Measurements from ENCODE around the gene AKNA. TPM values are rescaled to one million over a fixed set of nuclear protein-coding genes. Genes with fewer than 3 reads are reported as not detected.

Gene AKNA
- total and polyA plus RNA-seq, 4 donors, result 29.5 to 79.5 (median 48.6) TPM

GRCh38 chr9:114303571-114303970 lies 84.2 kb downstream of the AKNA start:
- no peak for ATAC-seq (ENCODE audit: insufficient read depth, low FRiP score)
- WGBS, 2 donors, result 80 to 82% methylated on average over 5 of the region's 5 CpGs
- Histone ChIP-seq H3K4me3 (no peak overlapping the region), H3K9me3 (ENCODE audit: control insufficient read depth in 4 of 4, insufficient read depth in 3 of 4, low read length in 3 of 4) (no peaks in the 10 kb centered on the region), H3K4me1 (ENCODE audit: control insufficient read depth in 5 of 5, insufficient read depth in 5 of 5, low read length in 5 of 5) (no peaks in the 10 kb centered on the region), H3K36me3 (ENCODE audit: control insufficient read depth in 4 of 4, insufficient read depth in 4 of 4, low read length in 4 of 4) (peaks cover 0 to 31% (median 14%) of the 10 kb centered on the region in 4 donors), H3K27ac (ENCODE audit: low read depth in 1 of 2, low read length in 1 of 2) (no peak overlapping the region), H3K27me3 (ENCODE audit: control insufficient read depth in 3 of 3, insufficient read depth in 3 of 3, low read length in 2 of 3) (no peaks in the 10 kb centered on the region), H3K9ac (ENCODE audit: insufficient read depth in 1 of 2, low read length in 2 of 2) (no peak overlapping the region)
- TF ChIP-seq CTCF (IDR thresholded peaks at IDR 0.05; ENCODE audit: control extremely low read depth, extremely low read depth), result no peak
- no peak for DNase-seq

DNA sequence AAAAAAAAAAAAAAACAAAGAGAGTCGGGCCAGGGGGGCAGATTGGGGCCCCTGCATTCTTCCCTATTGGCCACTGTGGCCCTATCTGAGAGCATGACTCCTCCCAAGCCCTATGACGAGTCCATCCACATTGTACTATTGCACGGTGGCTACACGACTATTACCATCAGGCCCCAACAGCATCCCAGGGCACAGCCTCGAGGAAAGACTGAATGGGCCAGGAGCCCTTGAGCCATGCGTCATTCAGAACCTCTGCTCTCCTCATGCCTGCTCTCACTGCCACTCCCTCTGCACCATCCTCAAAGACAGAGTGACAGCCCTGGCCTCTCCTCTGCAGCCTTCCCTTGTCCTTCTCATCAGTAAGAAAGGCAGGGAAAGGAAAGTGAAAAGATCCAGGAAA lies 85.1 kb downstream of the AKNA start:
- peaks cover 0 to 24% (median 13%) of the 10 kb centered on the region in 4 donors for H3K36me3 ChIP-seq (ENCODE audit: control insufficient read depth in 4 of 4, insufficient read depth in 4 of 4, low read length in 4 of 4)
- no peaks in the 10 kb centered on the region for H3K4me1 ChIP-seq (ENCODE audit: control insufficient read depth in 5 of 5, insufficient read depth in 5 of 5, low read length in 5 of 5)
- DNase-seq (no peak), ATAC-seq (ENCODE audit: insufficient read depth, low FRiP score) (no peak)
- H3K27me3 ChIP-seq (ENCODE audit: control insufficient read depth in 3 of 3, insufficient read depth in 3 of 3, low read length in 2 of 3), result no peaks in the 10 kb centered on the region
- H3K27ac ChIP-seq (ENCODE audit: low read depth in 1 of 2, low read length in 1 of 2), result no peak overlapping the region
- no peaks in the 10 kb centered on the region for H3K9me3 ChIP-seq (ENCODE audit: control insufficient read depth in 4 of 4, insufficient read depth in 3 of 4, low read length in 3 of 4)
- WGBS, 2 donors, result 79 to 80% methylated on average over 6 of the region's 6 CpGs
- no peak overlapping the region for H3K9ac ChIP-seq (ENCODE audit: insufficient read depth in 1 of 2, low read length in 2 of 2)
- TF ChIP-seq CTCF (IDR thresholded peaks at IDR 0.05; ENCODE audit: control extremely low read depth, extremely low read depth), result no peak
- no peak overlapping the region for H3K4me3 ChIP-seq

GRCh38 chr9:114301798-114302565 lies 85.8 kb downstream of the AKNA start:
- WGBS, 2 donors, result 89 to 91% methylated on average over 14 to 15 of the region's 15 CpGs
- Histone ChIP-seq H3K27me3 (ENCODE audit: control insufficient read depth in 3 of 3, insufficient read depth in 3 of 3, low read length in 2 of 3) (no peaks in the 10 kb centered on the region), H3K4me1 (ENCODE audit: control insufficient read depth in 5 of 5, insufficient read depth in 5 of 5, low read length in 5 of 5) (no peaks in the 10 kb centered on the region), H3K9ac (ENCODE audit: insufficient read depth in 1 of 2, low read length in 2 of 2) (no peak overlapping the region), H3K27ac (ENCODE audit: low read depth in 1 of 2, low read length in 1 of 2) (no peak overlapping the region), H3K9me3 (ENCODE audit: control insufficient read depth in 4 of 4, insufficient read depth in 3 of 4, low read length in 3 of 4) (no peaks in the 10 kb centered on the region), H3K4me3 (no peak overlapping the region), H3K36me3 (ENCODE audit: control insufficient read depth in 4 of 4, insufficient read depth in 4 of 4, low read length in 4 of 4) (peaks cover 0 to 20% (median 11%) of the 10 kb centered on the region in 4 donors)
- no peak for ATAC-seq (ENCODE audit: insufficient read depth, low FRiP score)
- TF ChIP-seq CTCF (IDR thresholded peaks at IDR 0.05; ENCODE audit: control extremely low read depth, extremely low read depth), result no peak
- no peak for DNase-seq

All from lung (tissue), 12 donors.